Measurements from ENCODE around the gene PLAAT4. TPM values are rescaled to one million over a fixed set of nuclear protein-coding genes. Genes with fewer than 3 reads are reported as not detected.
"Not testable (repeated sequence)": the region's sequence is repeated elsewhere in the genome, so short reads cannot be mapped to it uniquely, and the experiment has no call there.

PLAAT4 gene
- total and polyA plus RNA-seq, 2 of the 13 experiments (the other 11 are each of a cell fraction or from before 2014, with no cell fraction given): 0.71 to 1.00 TPM

DNA sequence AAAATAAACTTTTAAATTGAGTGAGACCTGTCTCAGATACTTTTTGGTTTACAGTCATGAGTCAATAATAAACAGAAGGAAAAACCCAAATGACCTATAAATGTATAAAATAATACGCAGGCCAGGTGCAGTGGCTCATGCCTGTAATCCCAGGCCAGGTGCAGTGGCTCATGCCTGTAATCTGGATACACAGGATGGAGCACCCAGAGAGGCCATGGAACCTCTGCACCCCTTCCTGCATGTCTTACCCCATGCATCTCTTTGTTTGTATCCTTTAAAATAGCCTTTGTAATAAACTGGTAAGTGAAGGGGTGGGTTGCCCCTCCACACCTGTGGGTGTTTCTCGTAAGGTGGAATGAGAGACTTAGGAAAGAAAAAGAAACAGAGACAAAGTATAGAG, 8.9 kb upstream of the PLAAT4 start:
- Histone ChIP-seq H3K9me3 (ENCODE audit: low read length) (no peaks in the 10 kb centered on the region; the same call in 1 of the 2 replicates), H3K27ac (ENCODE audit: extremely low read length, insufficient read depth, low read length) (no peak overlapping the region), H3K4me3 (replicated peaks in 1 of 3; ENCODE audit: insufficient read depth in 1 of 3, low read depth in 2 of 3, low read length in 3 of 3) (no peak overlapping the region), H2AFZ (ENCODE audit: low read length) (no peak overlapping the region), H3K27me3 (ENCODE audit: control insufficient read depth in 1 of 2, insufficient read depth in 2 of 2, low read length in 2 of 2) (no peaks in the 10 kb centered on the region), H3K4me2 (ENCODE audit: low read depth, low read length) (no peak overlapping the region), H3K9ac (ENCODE audit: insufficient read depth, low read depth, low read length) (no peak overlapping the region), H3K36me3 (replicated peaks in 1 of 2; ENCODE audit: control insufficient read depth in 1 of 2, insufficient read depth in 2 of 2, low read length in 2 of 2) (no peaks in the 10 kb centered on the region), H4K20me1 (ENCODE audit: insufficient read depth, low read length) (no peaks in the 10 kb centered on the region), H3K4me1 (ENCODE audit: insufficient read depth, low read length) (peaks cover 16% of the 10 kb centered on the region), H3K79me2 (ENCODE audit: insufficient read depth, low read length) (no peaks in the 10 kb centered on the region)
- ChIA-PET POLR2A (no interaction called here), CTCF (ENCODE audit: low intra/inter-chr PET ratio, low total read pairs) (no interaction called here)
- FAIRE-seq: no peak
- in situ Hi-C loops (cut with HindIII; ENCODE audit: extremely low pct_ligation_motif_present, low pct_unique_long_range_greater_than_20kb) (no loop called here), intact Hi-C loops (cut with micrococcal nuclease; ENCODE audit: unreplicated experiment) (no loop called here)
- TF ChIP-seq HOXA7 (CRISPR knock-in tag; IDR thresholded peaks at IDR 0.05): no peak
- TF ChIP-seq ZEB1 (IDR thresholded peaks at IDR 0.05; ENCODE audit: insufficient replicate concordance, low read depth): no peak
- no peak for TF ChIP-seq POLR2A (IDR thresholded peaks at IDR 0.05; ENCODE audit: insufficient read depth in 1 of 2, low read depth in 2 of 2, low read length in 2 of 2)
- TF ChIP-seq HNRNPL (IDR thresholded peaks at IDR 0.05; ENCODE audit: low read depth, low read length): no peak
- TF ChIP-seq PAX8 (CRISPR knock-in tag; IDR thresholded peaks at IDR 0.05; ENCODE audit: borderline replicate concordance): no peak
- no peak for TF ChIP-seq FOXO1 (CRISPR knock-in tag; IDR thresholded peaks at IDR 0.05)
- TF ChIP-seq GATAD1 (CRISPR knock-in tag; IDR thresholded peaks at IDR 0.05): no peak
- no peak for TF ChIP-seq ZNF737 (CRISPR knock-in tag; IDR thresholded peaks at IDR 0.05; ENCODE audit: borderline replicate concordance)
- TF ChIP-seq BRD4 (CRISPR knock-in tag; IDR thresholded peaks at IDR 0.05): no peak
- TF ChIP-seq ZNF615 (CRISPR knock-in tag; IDR thresholded peaks at IDR 0.05; ENCODE audit: borderline replicate concordance): no peak
- TF ChIP-seq SP5 (CRISPR knock-in tag; IDR thresholded peaks at IDR 0.05; ENCODE audit: borderline replicate concordance, low read depth): no peak
- TF ChIP-seq ZNF230 (CRISPR knock-in tag; IDR thresholded peaks at IDR 0.05): no peak
- TF ChIP-seq, protein P1, sequence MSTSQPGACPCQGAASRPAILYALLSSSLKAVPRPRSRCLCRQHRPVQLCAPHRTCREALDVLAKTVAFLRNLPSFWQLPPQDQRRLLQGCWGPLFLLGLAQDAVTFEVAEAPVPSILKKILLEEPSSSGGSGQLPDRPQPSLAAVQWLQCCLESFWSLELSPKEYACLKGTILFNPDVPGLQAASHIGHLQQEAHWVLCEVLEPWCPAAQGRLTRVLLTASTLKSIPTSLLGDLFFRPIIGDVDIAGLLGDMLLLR (CRISPR knock-in tag; IDR thresholded peaks at IDR 0.05): no peak
- no peak for TF ChIP-seq ZSCAN22 (CRISPR knock-in tag; IDR thresholded peaks at IDR 0.05)
- 61% methylated on average over 2 of the region's 2 CpGs for WGBS (ENCODE audit: low lambda C conversion rate)
- no peak for ATAC-seq
- DNase-seq (ENCODE audit: low spot score): no peak
- no TSS peak for BruUV-seq (replicated peaks)

GRCh38 chr11:63528156-63528555, 8.5 kb upstream of the PLAAT4 start:
- POLR2A ChIA-PET; H2AFZ ChIP-seq (ENCODE audit: low read length); H3K27ac ChIP-seq (ENCODE audit: extremely low read length, insufficient read depth, low read length); intact Hi-C loops (cut with micrococcal nuclease; ENCODE audit: unreplicated experiment); FAIRE-seq; BruUV-seq (replicated peaks); H4K20me1 ChIP-seq (ENCODE audit: insufficient read depth, low read length); H3K4me3 ChIP-seq (replicated peaks in 1 of 3; ENCODE audit: insufficient read depth in 1 of 3, low read depth in 2 of 3, low read length in 3 of 3); H3K36me3 ChIP-seq (replicated peaks in 1 of 2; ENCODE audit: control insufficient read depth in 1 of 2, insufficient read depth in 2 of 2, low read length in 2 of 2); H3K4me2 ChIP-seq (ENCODE audit: low read depth, low read length); H3K9me3 ChIP-seq (ENCODE audit: low read length); H3K79me2 ChIP-seq (ENCODE audit: insufficient read depth, low read length); H3K27me3 ChIP-seq (ENCODE audit: control insufficient read depth in 1 of 2, insufficient read depth in 2 of 2, low read length in 2 of 2); DNase-seq (ENCODE audit: low spot score); in situ Hi-C loops (cut with HindIII; ENCODE audit: extremely low pct_ligation_motif_present, low pct_unique_long_range_greater_than_20kb); H3K9ac ChIP-seq (ENCODE audit: insufficient read depth, low read depth, low read length); CTCF ChIA-PET (ENCODE audit: low intra/inter-chr PET ratio, low total read pairs); ATAC-seq: not testable (repeated sequence)
- peaks cover 16% of the 10 kb centered on the region for H3K4me1 ChIP-seq (ENCODE audit: insufficient read depth, low read length)
- 59% methylated on average over 8 of the region's 11 CpGs for WGBS (ENCODE audit: low lambda C conversion rate)

DNA sequence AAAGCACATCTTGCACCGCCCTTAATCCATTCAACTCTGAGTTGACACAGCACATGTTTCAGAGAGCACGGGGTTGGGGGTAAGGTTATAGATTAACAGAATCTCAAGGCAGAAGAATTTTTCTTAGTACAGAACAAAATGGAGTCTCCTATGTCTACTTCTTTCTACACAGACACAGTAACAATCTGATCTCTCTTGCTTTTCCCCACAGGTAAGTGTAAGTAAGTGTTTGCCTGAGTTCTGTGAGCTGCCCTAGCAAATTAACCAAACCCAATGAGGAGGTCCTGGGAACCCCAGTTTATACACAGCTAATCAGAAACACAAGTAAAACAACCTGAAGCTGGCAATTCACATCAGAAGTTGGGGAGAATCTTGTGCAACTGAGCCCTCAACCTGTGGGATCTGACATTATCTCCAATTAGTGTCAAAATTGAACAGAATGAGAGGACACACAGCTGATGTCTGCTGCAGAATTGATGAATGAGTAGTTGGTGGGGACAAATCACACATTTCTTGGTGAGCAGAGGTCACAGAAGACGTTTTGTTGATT, 7.8 kb upstream of the PLAAT4 start:
- CTCF ChIA-PET (ENCODE audit: low intra/inter-chr PET ratio, low total read pairs); ATAC-seq; POLR2A ChIA-PET; H3K9ac ChIP-seq (ENCODE audit: insufficient read depth, low read depth, low read length); H3K79me2 ChIP-seq (ENCODE audit: insufficient read depth, low read length); H3K27ac ChIP-seq (ENCODE audit: extremely low read length, insufficient read depth, low read length); H4K20me1 ChIP-seq (ENCODE audit: insufficient read depth, low read length); FAIRE-seq; H3K27me3 ChIP-seq (ENCODE audit: control insufficient read depth in 1 of 2, insufficient read depth in 2 of 2, low read length in 2 of 2); H3K4me2 ChIP-seq (ENCODE audit: low read depth, low read length); intact Hi-C loops (cut with micrococcal nuclease; ENCODE audit: unreplicated experiment); H3K4me3 ChIP-seq (replicated peaks in 1 of 3; ENCODE audit: insufficient read depth in 1 of 3, low read depth in 2 of 3, low read length in 3 of 3); in situ Hi-C loops (cut with HindIII; ENCODE audit: extremely low pct_ligation_motif_present, low pct_unique_long_range_greater_than_20kb); DNase-seq (ENCODE audit: low spot score); H3K36me3 ChIP-seq (replicated peaks in 1 of 2; ENCODE audit: control insufficient read depth in 1 of 2, insufficient read depth in 2 of 2, low read length in 2 of 2); H3K9me3 ChIP-seq (ENCODE audit: low read length); BruUV-seq (replicated peaks); H2AFZ ChIP-seq (ENCODE audit: low read length): not testable (repeated sequence)
- 0% methylated on average over 1 of the region's 3 CpGs for WGBS (ENCODE audit: low lambda C conversion rate)
- peaks cover 16% of the 10 kb centered on the region for H3K4me1 ChIP-seq (ENCODE audit: insufficient read depth, low read length)
